Lower leg skin (tissue), 4 donors: ENCODE data around the gene ADAMTS14. TPM values are rescaled to one million over a fixed set of nuclear protein-coding genes. Genes with fewer than 3 reads are reported as not detected.

Experiments
- DNase-seq, 2 donors: peaks; one replicate each; pipeline ENCODE4 v3.0.0-alpha.2; 2019; ENCODE audit warnings: low spot score in 2 of 2
- H3K4me3 ChIP-seq: fragments of 200-600 bp; sonication (generic); 2 replicates; pipeline ENCODE4 v1.5.1; 2017; ENCODE audit warnings: mild to moderate bottlenecking, low read depth; ENCODE audit not compliant: poor library complexity, severe bottlenecking
- POLR2A ChIP-seq, 2 donors: fragments of 450-650 bp; IDR thresholded peaks; one replicate each; pipeline ENCODE4 v1.6.1; 2016 to 2017; ENCODE audit warnings: antibody characterized with exemption in 2 of 2, mild to moderate bottlenecking in 1 of 2, moderate library complexity in 1 of 2
- WGBS, 2 donors: methylation state at CpG; one replicate each; pipeline ENCODE4 v1.1.5; 2018; 5-methylcytosine and 5-hydroxymethylcytosine counted together
- intact Hi-C: fragments of 100-400 bp; cut with DNase I; formaldehyde crosslinking; loops from one replicate; pipeline ENCODE4 v1.15.0; 2023; ENCODE audit warnings: low total_unique reads
- total RNA-seq, 4 donors: library from RNA; depleted of rRNA; stranded (reverse); fragments of >200 nt; gene quantifications; one replicate each; pipeline ENCODE4 v1.1.0, GENCODE V29; 2016
- TF ChIP-seq, protein P1 (sequence below), 3 donors: fragments of 450-650 bp; IDR thresholded peaks; one replicate each; pipeline ENCODE4 v1.5.1; 2016; ENCODE audit warnings: antibody characterized with exemption in 3 of 3, mild to moderate bottlenecking in 3 of 3, moderate library complexity in 2 of 3

Gene ADAMTS14
- total RNA-seq, 4 donors from 2014 or later: 0.22 to 1.0 (median 0.34) TPM; not detected in 1

GRCh38 chr10:70791386-70792039, 119.2 kb downstream of the ADAMTS14 start:
- no peak for DNase-seq
- intact Hi-C loops: no loop called here
- TF ChIP-seq POLR2A (IDR thresholded peaks at IDR 0.05): no peak
- TF ChIP-seq, protein P1, sequence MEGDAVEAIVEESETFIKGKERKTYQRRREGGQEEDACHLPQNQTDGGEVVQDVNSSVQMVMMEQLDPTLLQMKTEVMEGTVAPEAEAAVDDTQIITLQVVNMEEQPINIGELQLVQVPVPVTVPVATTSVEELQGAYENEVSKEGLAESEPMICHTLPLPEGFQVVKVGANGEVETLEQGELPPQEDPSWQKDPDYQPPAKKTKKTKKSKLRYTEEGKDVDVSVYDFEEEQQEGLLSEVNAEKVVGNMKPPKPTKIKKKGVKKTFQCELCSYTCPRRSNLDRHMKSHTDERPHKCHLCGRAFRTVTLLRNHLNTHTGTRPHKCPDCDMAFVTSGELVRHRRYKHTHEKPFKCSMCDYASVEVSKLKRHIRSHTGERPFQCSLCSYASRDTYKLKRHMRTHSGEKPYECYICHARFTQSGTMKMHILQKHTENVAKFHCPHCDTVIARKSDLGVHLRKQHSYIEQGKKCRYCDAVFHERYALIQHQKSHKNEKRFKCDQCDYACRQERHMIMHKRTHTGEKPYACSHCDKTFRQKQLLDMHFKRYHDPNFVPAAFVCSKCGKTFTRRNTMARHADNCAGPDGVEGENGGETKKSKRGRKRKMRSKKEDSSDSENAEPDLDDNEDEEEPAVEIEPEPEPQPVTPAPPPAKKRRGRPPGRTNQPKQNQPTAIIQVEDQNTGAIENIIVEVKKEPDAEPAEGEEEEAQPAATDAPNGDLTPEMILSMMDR (IDR thresholded peaks at IDR 0.05): no peak
- 71 to 74% methylated on average over 5 of the region's 5 CpGs for WGBS, 2 donors
- H3K4me3 ChIP-seq: no peak overlapping the region

DNA sequence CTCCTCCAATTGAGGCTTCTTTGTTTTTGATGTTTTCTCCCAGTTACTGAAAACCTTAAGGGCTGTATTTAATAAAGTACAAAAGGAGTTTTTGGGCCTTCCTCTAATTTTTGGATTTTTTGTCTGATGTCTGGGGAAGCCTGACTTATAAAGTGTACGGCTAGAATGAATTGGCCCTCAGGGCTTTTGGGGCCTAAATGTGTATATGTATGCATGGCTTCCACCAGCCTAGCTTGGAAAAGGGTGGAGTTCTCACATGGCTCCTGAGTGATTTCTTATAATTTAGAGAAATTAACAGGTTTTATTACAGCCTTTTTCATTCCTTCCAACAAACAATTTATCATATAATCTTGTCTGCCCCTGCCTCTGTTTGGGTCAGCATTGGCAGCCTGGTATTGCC, 123.3 kb downstream of the ADAMTS14 start:
- H3K4me3 ChIP-seq: no peak overlapping the region
- DNase-seq: no peak
- intact Hi-C loops: no loop called here
- TF ChIP-seq POLR2A (IDR thresholded peaks at IDR 0.05): no peak
- TF ChIP-seq, protein P1 (IDR thresholded peaks at IDR 0.05): no peak
- WGBS, 2 donors: 60 to 64% methylated on average over 1 of the region's 1 CpG

- no peak for DNase-seq
- intact Hi-C loops: no loop called here
- WGBS, 2 donors: 78 to 82% methylated on average over 7 of the region's 7 CpGs
- H3K4me3 ChIP-seq: no peak overlapping the region
- TF ChIP-seq POLR2A (IDR thresholded peaks at IDR 0.05): no peak
- TF ChIP-seq, protein P1 (IDR thresholded peaks at IDR 0.05): no peak
Observed at GRCh38 chr10:70797840-70798239, 125.5 kb downstream of the ADAMTS14 start.

- intact Hi-C loops: no loop called here
Observed at GRCh38 chr10:70799124-70799523, 126.8 kb downstream of the ADAMTS14 start.

DNA sequence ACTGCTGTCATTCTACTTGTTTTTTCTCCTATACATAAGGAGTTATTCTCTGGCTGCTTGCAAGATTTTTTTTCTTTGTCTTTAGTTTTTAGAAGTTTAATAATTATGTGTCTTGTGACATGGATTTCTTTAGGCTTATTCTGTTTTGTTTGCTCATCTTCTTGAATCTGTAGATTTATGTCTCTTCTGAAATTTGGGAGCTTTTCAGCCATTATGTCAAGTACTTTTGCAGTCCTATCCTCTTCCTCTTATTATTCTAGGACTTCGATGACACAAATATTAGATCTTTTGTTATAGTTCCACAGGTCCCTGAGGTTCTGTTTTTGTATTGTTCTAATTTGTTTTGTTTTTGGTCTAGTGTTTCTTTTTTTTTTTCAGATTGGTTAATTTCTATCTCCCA, 129.5 kb downstream of the ADAMTS14 start:
- intact Hi-C loops: no loop called here
- TF ChIP-seq POLR2A (IDR thresholded peaks at IDR 0.05): no peak
- TF ChIP-seq, protein P1 (IDR thresholded peaks at IDR 0.05): no peak
- H3K4me3 ChIP-seq: no peak overlapping the region
- DNase-seq: no peak
- WGBS, 2 donors: 79 to 89% methylated on average over 1 of the region's 1 CpG

More at GRCh38 chr10:70799124-70799523, 126.8 kb downstream of the ADAMTS14 start:
- TF ChIP-seq, protein P1 (IDR thresholded peaks at IDR 0.05): no peak
- TF ChIP-seq POLR2A (IDR thresholded peaks at IDR 0.05): no peak
- 73 to 75% methylated on average over 5 of the region's 5 CpGs for WGBS, 2 donors
- DNase-seq: no peak
- no peak overlapping the region for H3K4me3 ChIP-seq
